Measurements from ENCODE around the gene DIPK1B.

GRCh38 chr9:136686534-136686793, 25.9 kb upstream of the DIPK1B start:
- TF ChIP-seq CTCF (IDR thresholded peaks at IDR 0.05; ENCODE audit: extremely low read depth in 1 of 2, insufficient read depth in 1 of 2, low read depth in 1 of 2, low read length in 2 of 2): no peak
- TF ChIP-seq POLR2A (IDR thresholded peaks at IDR 0.05; ENCODE audit: low read depth, low read length): no peak
- TF ChIP-seq POLR2AphosphoS5 (IDR thresholded peaks at IDR 0.05; ENCODE audit: insufficient read depth, low read depth, low read length): no peak
